Measurements from ENCODE around the gene CSTB. TPM values are rescaled to one million over a fixed set of nuclear protein-coding genes. Genes with fewer than 3 reads are reported as not detected.

Gene CSTB
- total and polyA plus RNA-seq, 2 donors (not counting 1 experiment from before 2014, with no cell fraction given), result 14.0 to 28.3 TPM

- H3K9me3 ChIP-seq (ENCODE audit: control extremely low read depth in 1 of 3, control insufficient read depth in 2 of 3, insufficient read depth in 1 of 3, low read length in 2 of 3), result no peaks in the 10 kb centered on the region
- H3K4me1 Mint-ChIP-seq, result no peaks in the 10 kb centered on the region
- H3K27ac Mint-ChIP-seq, result no peak overlapping the region
- no peaks in the 10 kb centered on the region for H3K4me1 ChIP-seq (ENCODE audit: control insufficient read depth in 2 of 2, insufficient read depth in 2 of 2, low read length in 2 of 2)
- H3K4me2 ChIP-seq (replicated peaks; ENCODE audit: low read depth, low read length, poor library complexity, severe bottlenecking), result no peak overlapping the region
- DNase-seq, result no peak
- H2AFZ ChIP-seq (ENCODE audit: insufficient read depth, low read depth, low read length, poor library complexity, severe bottlenecking), result no peak overlapping the region
- H3K79me2 ChIP-seq (ENCODE audit: control insufficient read depth, insufficient read depth, low read length), result no peaks in the 10 kb centered on the region
- no peak overlapping the region for H3K4me3 ChIP-seq (ENCODE audit: control extremely low read depth in 1 of 5, extremely low read depth in 1 of 5, insufficient read depth in 1 of 5, low read depth in 2 of 5, low read length in 4 of 5)
- H3K36me3 ChIP-seq (replicated peaks in 1 of 2; ENCODE audit: control extremely low read depth in 1 of 2, control insufficient read depth in 1 of 2, extremely low read depth in 1 of 2, insufficient read depth in 2 of 2, low read length in 1 of 2), result peaks cover 0 to 15% of the 10 kb centered on the region in 2 experiments
- H3K27me3 ChIP-seq (replicated peaks in 1 of 4; ENCODE audit: control extremely low read depth in 1 of 4, control insufficient read depth in 3 of 4, insufficient read depth in 4 of 4, low read length in 3 of 4), result no peaks in the 10 kb centered on the region
- H3K4me3 Mint-ChIP-seq, result no peak overlapping the region
- H3K27me3 Mint-ChIP-seq, result no peaks in the 10 kb centered on the region
- H3K9me3 Mint-ChIP-seq (ENCODE audit: insufficient read depth), result no peaks in the 10 kb centered on the region
- TF ChIP-seq EZH2 (IDR thresholded peaks at IDR 0.05; ENCODE audit: borderline replicate concordance, insufficient read depth, low read depth, low read length, poor library complexity, severe bottlenecking), result no peak
- TF ChIP-seq, protein P1, sequence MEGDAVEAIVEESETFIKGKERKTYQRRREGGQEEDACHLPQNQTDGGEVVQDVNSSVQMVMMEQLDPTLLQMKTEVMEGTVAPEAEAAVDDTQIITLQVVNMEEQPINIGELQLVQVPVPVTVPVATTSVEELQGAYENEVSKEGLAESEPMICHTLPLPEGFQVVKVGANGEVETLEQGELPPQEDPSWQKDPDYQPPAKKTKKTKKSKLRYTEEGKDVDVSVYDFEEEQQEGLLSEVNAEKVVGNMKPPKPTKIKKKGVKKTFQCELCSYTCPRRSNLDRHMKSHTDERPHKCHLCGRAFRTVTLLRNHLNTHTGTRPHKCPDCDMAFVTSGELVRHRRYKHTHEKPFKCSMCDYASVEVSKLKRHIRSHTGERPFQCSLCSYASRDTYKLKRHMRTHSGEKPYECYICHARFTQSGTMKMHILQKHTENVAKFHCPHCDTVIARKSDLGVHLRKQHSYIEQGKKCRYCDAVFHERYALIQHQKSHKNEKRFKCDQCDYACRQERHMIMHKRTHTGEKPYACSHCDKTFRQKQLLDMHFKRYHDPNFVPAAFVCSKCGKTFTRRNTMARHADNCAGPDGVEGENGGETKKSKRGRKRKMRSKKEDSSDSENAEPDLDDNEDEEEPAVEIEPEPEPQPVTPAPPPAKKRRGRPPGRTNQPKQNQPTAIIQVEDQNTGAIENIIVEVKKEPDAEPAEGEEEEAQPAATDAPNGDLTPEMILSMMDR (IDR thresholded peaks at IDR 0.05), result no peak
- H3K27ac ChIP-seq (ENCODE audit: low read length in 2 of 2), result no peak overlapping the region
- POLR2A ChIA-PET, result no interaction called here
- ATAC-seq (ENCODE audit: low read depth), result no peak
- CTCF ChIA-PET, result no interaction called here
- intact Hi-C loops (cut with micrococcal nuclease), result no loop called here
- H3K9ac ChIP-seq (ENCODE audit: low read length), result no peak overlapping the region
- no peaks in the 10 kb centered on the region for H4K20me1 ChIP-seq (ENCODE audit: control insufficient read depth, insufficient read depth, low read length, poor library complexity, severe bottlenecking)
- WGBS (ENCODE audit: insufficient coverage), result 90% methylated on average over 21 of the region's 22 CpGs
These were observed 15.6 kb downstream of the CSTB start for GRCh38 chr21:43760391-43760958.

- Histone ChIP-seq H3K4me3 (ENCODE audit: control extremely low read depth in 1 of 5, extremely low read depth in 1 of 5, insufficient read depth in 1 of 5, low read depth in 2 of 5, low read length in 4 of 5) (no peak overlapping the region), H3K79me2 (ENCODE audit: control insufficient read depth, insufficient read depth, low read length) (no peaks in the 10 kb centered on the region), H2AFZ (ENCODE audit: insufficient read depth, low read depth, low read length, poor library complexity, severe bottlenecking) (no peak overlapping the region), H3K9me3 (ENCODE audit: control extremely low read depth in 1 of 3, control insufficient read depth in 2 of 3, insufficient read depth in 1 of 3, low read length in 2 of 3) (peaks cover 0 to 5% (median 0%) of the 10 kb centered on the region in 3 donors), H3K9ac (ENCODE audit: low read length) (no peak overlapping the region), H4K20me1 (ENCODE audit: control insufficient read depth, insufficient read depth, low read length, poor library complexity, severe bottlenecking) (no peaks in the 10 kb centered on the region), H3K36me3 (replicated peaks in 1 of 2; ENCODE audit: control extremely low read depth in 1 of 2, control insufficient read depth in 1 of 2, extremely low read depth in 1 of 2, insufficient read depth in 2 of 2, low read length in 1 of 2) (peaks cover 0 to 22% of the 10 kb centered on the region in 2 experiments), H3K27me3 (replicated peaks in 1 of 4; ENCODE audit: control extremely low read depth in 1 of 4, control insufficient read depth in 3 of 4, insufficient read depth in 4 of 4, low read length in 3 of 4) (no peaks in the 10 kb centered on the region), H3K4me2 (replicated peaks; ENCODE audit: low read depth, low read length, poor library complexity, severe bottlenecking) (no peak overlapping the region), H3K4me1 (ENCODE audit: control insufficient read depth in 2 of 2, insufficient read depth in 2 of 2, low read length in 2 of 2) (no peaks in the 10 kb centered on the region), H3K27ac (ENCODE audit: low read length in 2 of 2) (no peak overlapping the region)
- H3K4me3 Mint-ChIP-seq, result no peak overlapping the region
- no peaks in the 10 kb centered on the region for H3K9me3 Mint-ChIP-seq (ENCODE audit: insufficient read depth)
- ATAC-seq (ENCODE audit: low read depth) (no peak), DNase-seq (no peak)
- H3K4me1 Mint-ChIP-seq, result no peaks in the 10 kb centered on the region
- intact Hi-C loops (cut with micrococcal nuclease), result no loop called here
- H3K27ac Mint-ChIP-seq, result no peak overlapping the region
- TF ChIP-seq EZH2 (IDR thresholded peaks at IDR 0.05; ENCODE audit: borderline replicate concordance, insufficient read depth, low read depth, low read length, poor library complexity, severe bottlenecking), result no peak
- TF ChIP-seq, protein P1 (IDR thresholded peaks at IDR 0.05), result no peak
- CTCF ChIA-PET, result no interaction called here
- H3K27me3 Mint-ChIP-seq, result no peaks in the 10 kb centered on the region
- POLR2A ChIA-PET, result no interaction called here
- 98% methylated on average over 19 of the region's 19 CpGs for WGBS (ENCODE audit: insufficient coverage)
These were observed 16.5 kb downstream of the CSTB start for GRCh38 chr21:43759651-43760050.

Measured in B cell (primary cell).